HCT116 (cell line): Measurements from ENCODE around the gene ABR. TPM values are rescaled to one million over a fixed set of nuclear protein-coding genes. Genes with fewer than 3 reads are reported as not detected.

Experiments used
- ATAC-seq: fragments of 200-7000 bp; cut with Tn5 transposase; 2 replicates; pipeline ENCODE4 v1.9.1; 2020; ENCODE audit warnings: mild to moderate bottlenecking, moderate library complexity
- BruUV-seq: library from RNA; stranded (reverse); fragments of 400-500 nt; replicated peaks from 2 replicates; lab custom pipeline; 2021; lab: Mats Ljungman, UMichigan
- CTCF ChIA-PET: fragments of 300-600 bp; sonication (Branson Sonifier 250); formaldehyde crosslinking; loops from one replicate; lab custom pipeline; 2021; ENCODE audit warnings: antibody characterized with exemption; lab: Charles Lee
- POLR2A ChIA-PET: fragments of 300-600, 350-600 bp; sonication (Branson Sonifier 250); formaldehyde crosslinking; loops from one replicate; lab custom pipeline; 2021; ENCODE audit warnings: antibody characterized with exemption; lab: Charles Lee
- RAD21 ChIA-PET, 2 experiments: fragments of 300-600 bp; sonication (Branson Sonifier 250); formaldehyde crosslinking; loops; one replicate each; lab custom pipeline; 2023; ENCODE audit warnings: low total read pairs in 2 of 2; ENCODE audit not compliant: uncharacterized antibody in 2 of 2, unreplicated experiment in 2 of 2, low non-redundant PET in 1 of 2; lab: Charles Lee
- DNase-seq: peaks from one replicate; pipeline ENCODE4 v3.0.0-alpha.2; 2010; ENCODE audit warnings: low read depth, low spot score
- H2AFZ ChIP-seq: fragments of 200-600 bp; shearing (Covaris generic), sonication (generic); 2 replicates; pipeline ENCODE4 v1.6.1; 2017; ENCODE audit warnings: low read depth, mixed run types, mixed read lengths, antibody characterized with exemption, low read length; ENCODE audit not compliant: poor library complexity, severe bottlenecking
- H3K27ac ChIP-seq: 2 replicates; pipeline ENCODE4 v1.5.1; 2012; ENCODE audit warnings: low read depth, low read length
- H3K27me3 ChIP-seq: fragments of 200-600 bp; sonication (generic); 2 replicates; pipeline ENCODE4 v1.6.1; 2016; ENCODE audit warnings: mixed run types, low read length, mixed read lengths; ENCODE audit not compliant: insufficient read depth
- H3K36me3 ChIP-seq, 2 experiments: fragments of 200-500 bp in 1 of 2; fragments of 200-600 bp in 1 of 2; sonication (Bioruptor generic) in 1 of 2; sonication (generic) in 1 of 2; 2 replicates each; pipeline versions ENCODE4 v1.5.1 to v1.6.1; 2014 to 2016; ENCODE audit warnings: low read length in 2 of 2, inconsistent platforms in 1 of 2, mixed read lengths in 1 of 2, mixed run types in 1 of 2; ENCODE audit not compliant: insufficient read depth in 2 of 2, control insufficient read depth in 1 of 2
- H3K4me1 ChIP-seq, 2 experiments: fragments of 200-600 bp in 1 of 2; sonication (generic) in 1 of 2; 2 replicates each; pipeline versions ENCODE4 v1.5.1 to v1.6.1; 2012 to 2017; ENCODE audit warnings: low read length in 2 of 2, inconsistent platforms in 1 of 2, mild to moderate bottlenecking in 1 of 2, mixed read lengths in 1 of 2, mixed run types in 1 of 2, moderate library complexity in 1 of 2; ENCODE audit not compliant: insufficient read depth in 2 of 2, control insufficient read depth in 1 of 2
- H3K4me2 ChIP-seq: fragments of 200-600 bp; sonication (generic); 2 replicates; pipeline ENCODE4 v1.6.1; 2017; ENCODE audit warnings: mixed run types, low read length, mixed read lengths
- H3K4me3 ChIP-seq, 2 experiments: fragments of 200-600 bp in 1 of 2; sonication (generic) in 1 of 2; replicated peaks in 1 of 2; 2 replicates each; pipeline ENCODE4 v1.5.1; 2011 to 2016; ENCODE audit warnings: low read length in 2 of 2, control low read depth in 1 of 2, low read depth in 1 of 2, mild to moderate bottlenecking in 1 of 2, mixed read lengths in 1 of 2, mixed run types in 1 of 2
- H3K79me2 ChIP-seq: fragments of 200-600 bp; sonication (generic); 2 replicates; pipeline ENCODE4 v1.6.1; 2017; ENCODE audit warnings: mild to moderate bottlenecking, mixed run types, low read length, moderate library complexity, mixed read lengths; ENCODE audit not compliant: insufficient read depth
- H3K9ac ChIP-seq: fragments of 200-600 bp; sonication (generic); 2 replicates; pipeline ENCODE4 v1.6.1; 2016; ENCODE audit warnings: low read length, mixed read lengths
- H3K9me2 ChIP-seq: fragments of 200-600 bp; sonication (generic), shearing (Covaris generic); 2 replicates; pipeline ENCODE4 v1.6.1; 2017; ENCODE audit warnings: mixed run types, mild to moderate bottlenecking, moderate library complexity; ENCODE audit not compliant: insufficient read depth
- H3K9me3 ChIP-seq, 2 experiments: fragments of 200-500 bp in 1 of 2; fragments of 200-600 bp in 1 of 2; sonication (Bioruptor generic) in 1 of 2; sonication (generic) in 1 of 2; 2 replicates each; pipeline ENCODE4 v1.6.1; 2014 to 2017; ENCODE audit warnings: low read length in 2 of 2, mixed read lengths in 2 of 2, inconsistent platforms in 1 of 2, low read depth in 1 of 2, mild to moderate bottlenecking in 1 of 2, mixed run types in 1 of 2, moderate library complexity in 1 of 2; ENCODE audit not compliant: control insufficient read depth in 1 of 2, insufficient read depth in 1 of 2
- H4K20me1 ChIP-seq: fragments of 200-600 bp; sonication (generic), shearing (Covaris generic); 2 replicates; pipeline ENCODE4 v1.6.1; 2017; ENCODE audit warnings: mixed run types, mild to moderate bottlenecking, moderate library complexity; ENCODE audit not compliant: insufficient read depth
- CBX3 ChIP-seq: IDR thresholded peaks from 2 replicates; pipeline ENCODE4 v1.6.1; 2012; ENCODE audit warnings: low read depth
- CEBPB ChIP-seq: IDR thresholded peaks from 2 replicates; pipeline ENCODE4 v1.6.1; 2012; ENCODE audit warnings: low read depth
- EGR1 ChIP-seq: IDR thresholded peaks from 2 replicates; pipeline ENCODE4 v1.6.1; 2012; ENCODE audit warnings: low read depth
- ELF1 ChIP-seq: IDR thresholded peaks from 2 replicates; pipeline ENCODE4 v1.6.1; 2012; ENCODE audit warnings: low read depth, borderline replicate concordance
- POLR2A ChIP-seq: IDR thresholded peaks from 2 replicates; pipeline ENCODE4 v1.7.0; 2011; ENCODE audit warnings: borderline replicate concordance; ENCODE audit not compliant: insufficient read depth, insufficient read length; ENCODE audit errors: extremely low read depth
- POLR2AphosphoS5 ChIP-seq: IDR thresholded peaks from 2 replicates; pipeline ENCODE4 v1.6.1; 2011; ENCODE audit warnings: mild to moderate bottlenecking, low read depth, low read length, moderate library complexity
- RAD21 ChIP-seq: IDR thresholded peaks from 2 replicates; pipeline ENCODE4 v1.6.1; 2012; ENCODE audit warnings: low read depth, mild to moderate bottlenecking
- SIN3A ChIP-seq: IDR thresholded peaks from 2 replicates; pipeline ENCODE4 v1.6.1; 2012; ENCODE audit warnings: low read depth
- SP1 ChIP-seq: IDR thresholded peaks from 2 replicates; pipeline ENCODE4 v1.6.1; 2012; ENCODE audit warnings: low read depth
- intact Hi-C: fragments of 100-400 bp; cut with micrococcal nuclease; formaldehyde crosslinking; loops from 2 replicates; pipeline ENCODE4 v1.10.0; 2022
- total RNA-seq: library from RNA; stranded (reverse); gene quantifications from one replicate; pipeline ENCODE4 v1.2.1, GENCODE V29; 2021; ENCODE audit not compliant: unreplicated experiment
- TF ChIP-seq, protein P1 (sequence below), 3 experiments: fragments of 200-600 bp in 1 of 3; sonication (generic) in 1 of 3; IDR thresholded peaks in 2 of 3; conservative IDR thresholded peaks in 1 of 3; 2 replicates each; pipeline ENCODE4 v1.5.1; 2012 to 2017; ENCODE audit warnings: low read depth in 2 of 3, low read length in 2 of 3, antibody characterized with exemption in 1 of 3, borderline replicate concordance in 1 of 3, control low read depth in 1 of 3, mild to moderate bottlenecking in 1 of 3, mixed read lengths in 1 of 3, mixed run types in 1 of 3, moderate library complexity in 1 of 3; ENCODE audit not compliant: insufficient read depth in 1 of 3
- TF ChIP-seq, protein P2 (sequence below): IDR thresholded peaks from 2 replicates; pipeline ENCODE4 v1.6.1; 2011; ENCODE audit warnings: mild to moderate bottlenecking, low read length, moderate library complexity; ENCODE audit not compliant: insufficient replicate concordance; ENCODE audit errors: extremely low read depth
- TF ChIP-seq, protein P3 (sequence below): IDR thresholded peaks from 2 replicates; pipeline ENCODE4 v1.6.1; 2012

Gene ABR
- total RNA-seq, 1 experiment from 2014 or later: 58.5 TPM

DNA sequence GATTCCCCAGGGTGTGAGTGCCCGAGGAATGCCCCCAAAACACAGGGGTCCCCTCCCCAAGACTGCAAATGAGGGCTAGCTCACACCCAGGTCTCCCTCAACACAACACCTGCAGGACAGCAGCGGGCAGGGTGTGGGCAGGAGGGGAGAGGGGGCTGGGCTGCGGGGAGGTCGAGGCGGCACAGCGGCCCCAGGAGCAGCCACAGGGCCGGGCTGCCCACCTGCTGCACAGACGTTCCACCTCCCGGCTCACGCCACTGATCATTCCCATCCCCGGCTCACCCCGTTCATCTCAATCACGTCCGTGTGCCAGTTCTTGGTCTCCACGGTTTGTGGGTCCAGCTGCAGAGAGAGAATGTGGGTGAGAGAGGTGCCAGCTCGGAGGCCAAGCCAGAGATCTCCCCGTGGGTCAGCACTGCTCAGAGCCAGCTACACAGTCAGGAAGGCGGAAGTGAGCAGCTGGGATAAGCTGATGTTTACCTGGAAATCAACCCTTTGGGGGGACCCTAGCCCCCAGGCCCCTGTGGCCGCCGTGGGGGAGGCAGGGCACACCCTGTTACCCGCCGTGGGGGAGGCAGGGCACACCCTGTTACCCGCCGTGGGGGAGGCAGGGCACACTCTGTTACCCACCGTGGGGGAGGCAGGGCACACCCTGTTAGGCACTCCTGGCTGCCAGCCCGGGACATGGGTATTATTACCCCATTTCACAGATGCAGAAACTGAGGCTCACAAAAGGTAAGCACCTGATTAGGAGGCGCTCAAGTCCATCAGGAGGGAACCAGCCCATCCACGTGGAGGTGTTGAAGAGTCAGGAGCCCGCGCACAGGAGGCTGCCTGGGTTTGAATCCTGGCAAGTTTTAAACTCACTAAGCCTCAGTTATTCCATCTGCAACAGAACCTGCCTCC is 166.7 kb downstream of the ABR start:
- no peaks in the 10 kb centered on the region for H4K20me1 ChIP-seq
- intact Hi-C loops: no loop called here
- no TSS peak for BruUV-seq
- H3K9me3 ChIP-seq: no peaks in the 10 kb centered on the region
- H3K36me3 ChIP-seq: peaks cover 0 to 2% of the 10 kb centered on the region in 2 experiments; a peak in 1 of 4 replicates
- no peaks in the 10 kb centered on the region for H3K79me2 ChIP-seq
- ChIA-PET RAD21 (no interaction called here), CTCF (no interaction called here), POLR2A (no interaction called here)
- no peak overlapping the region for H3K4me3 ChIP-seq
- no peak overlapping the region for H3K4me2 ChIP-seq
- H3K9me2 ChIP-seq: no peaks in the 10 kb centered on the region
- H3K27me3 ChIP-seq: no peaks in the 10 kb centered on the region
- ATAC-seq: no peak
- H3K4me1 ChIP-seq: no peaks in the 10 kb centered on the region
- H3K9ac ChIP-seq: no peak overlapping the region
- no peak overlapping the region for H3K27ac ChIP-seq
- no peak for DNase-seq
- TF ChIP-seq, protein P1, sequence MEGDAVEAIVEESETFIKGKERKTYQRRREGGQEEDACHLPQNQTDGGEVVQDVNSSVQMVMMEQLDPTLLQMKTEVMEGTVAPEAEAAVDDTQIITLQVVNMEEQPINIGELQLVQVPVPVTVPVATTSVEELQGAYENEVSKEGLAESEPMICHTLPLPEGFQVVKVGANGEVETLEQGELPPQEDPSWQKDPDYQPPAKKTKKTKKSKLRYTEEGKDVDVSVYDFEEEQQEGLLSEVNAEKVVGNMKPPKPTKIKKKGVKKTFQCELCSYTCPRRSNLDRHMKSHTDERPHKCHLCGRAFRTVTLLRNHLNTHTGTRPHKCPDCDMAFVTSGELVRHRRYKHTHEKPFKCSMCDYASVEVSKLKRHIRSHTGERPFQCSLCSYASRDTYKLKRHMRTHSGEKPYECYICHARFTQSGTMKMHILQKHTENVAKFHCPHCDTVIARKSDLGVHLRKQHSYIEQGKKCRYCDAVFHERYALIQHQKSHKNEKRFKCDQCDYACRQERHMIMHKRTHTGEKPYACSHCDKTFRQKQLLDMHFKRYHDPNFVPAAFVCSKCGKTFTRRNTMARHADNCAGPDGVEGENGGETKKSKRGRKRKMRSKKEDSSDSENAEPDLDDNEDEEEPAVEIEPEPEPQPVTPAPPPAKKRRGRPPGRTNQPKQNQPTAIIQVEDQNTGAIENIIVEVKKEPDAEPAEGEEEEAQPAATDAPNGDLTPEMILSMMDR (IDR thresholded peaks at IDR 0.05 in 2 of 3, conservative IDR thresholded peaks at IDR 0.05 in 1 of 3; ENCODE audit: borderline replicate concordance in 1 of 3, insufficient read depth in 1 of 3, low read depth in 2 of 3, low read length in 2 of 3): no peak
- TF ChIP-seq SP1 (no peak), POLR2A (no peak), SIN3A (no peak), ELF1 (no peak), CBX3 (no peak), RAD21 (no peak), POLR2AphosphoS5 (no peak), EGR1 (no peak), CEBPB (no peak)
- TF ChIP-seq, protein P2, sequence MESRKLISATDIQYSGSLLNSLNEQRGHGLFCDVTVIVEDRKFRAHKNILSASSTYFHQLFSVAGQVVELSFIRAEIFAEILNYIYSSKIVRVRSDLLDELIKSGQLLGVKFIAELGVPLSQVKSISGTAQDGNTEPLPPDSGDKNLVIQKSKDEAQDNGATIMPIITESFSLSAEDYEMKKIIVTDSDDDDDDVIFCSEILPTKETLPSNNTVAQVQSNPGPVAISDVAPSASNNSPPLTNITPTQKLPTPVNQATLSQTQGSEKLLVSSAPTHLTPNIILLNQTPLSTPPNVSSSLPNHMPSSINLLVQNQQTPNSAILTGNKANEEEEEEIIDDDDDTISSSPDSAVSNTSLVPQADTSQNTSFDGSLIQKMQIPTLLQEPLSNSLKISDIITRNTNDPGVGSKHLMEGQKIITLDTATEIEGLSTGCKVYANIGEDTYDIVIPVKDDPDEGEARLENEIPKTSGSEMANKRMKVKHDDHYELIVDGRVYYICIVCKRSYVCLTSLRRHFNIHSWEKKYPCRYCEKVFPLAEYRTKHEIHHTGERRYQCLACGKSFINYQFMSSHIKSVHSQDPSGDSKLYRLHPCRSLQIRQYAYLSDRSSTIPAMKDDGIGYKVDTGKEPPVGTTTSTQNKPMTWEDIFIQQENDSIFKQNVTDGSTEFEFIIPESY: no peak
- TF ChIP-seq, protein P3, sequence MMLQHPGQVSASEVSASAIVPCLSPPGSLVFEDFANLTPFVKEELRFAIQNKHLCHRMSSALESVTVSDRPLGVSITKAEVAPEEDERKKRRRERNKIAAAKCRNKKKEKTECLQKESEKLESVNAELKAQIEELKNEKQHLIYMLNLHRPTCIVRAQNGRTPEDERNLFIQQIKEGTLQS: no peak
- H2AFZ ChIP-seq: no peak overlapping the region
